ENCODE measurements around the gene CTDSPL.

CTDSPL gene

GRCh38 chr3:37853691-37854413, 7.8 kb upstream of the CTDSPL start:
- DNase-seq (ENCODE audit: low spot score) = no peak

DNA sequence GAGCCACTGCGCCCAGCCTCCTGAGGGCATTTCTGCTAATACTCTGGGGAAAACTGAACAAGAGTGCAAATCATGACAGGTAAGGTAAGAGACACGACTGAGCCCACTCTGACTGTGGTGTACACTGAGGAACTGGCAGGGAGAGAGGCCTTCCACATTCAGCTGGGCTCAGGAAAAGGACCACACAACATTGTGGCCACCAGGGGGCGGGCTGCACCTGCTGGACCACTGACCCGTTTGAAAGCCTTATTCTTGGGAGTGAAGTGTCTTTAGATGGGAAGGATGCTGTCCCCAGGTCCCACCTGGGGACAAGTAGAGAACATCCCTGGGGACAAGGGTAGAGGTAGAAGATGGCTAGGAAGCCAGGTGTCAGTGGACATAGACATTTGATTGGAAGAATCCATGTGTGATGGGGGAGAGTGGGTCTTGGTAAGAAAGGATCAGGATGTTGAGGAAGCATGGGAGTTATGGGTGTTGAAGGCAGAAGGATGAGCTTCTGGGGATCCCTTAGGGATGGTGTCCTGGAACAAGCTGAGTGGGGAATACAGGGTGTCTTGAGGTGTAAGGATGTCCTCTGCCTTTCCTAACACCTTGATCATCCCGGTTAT, 6.2 kb upstream of the CTDSPL start:
- peak; percentile 76 for DNase-seq (ENCODE audit: low spot score)

GRCh38 chr3:37856381-37856780, 5.3 kb upstream of the CTDSPL start:
- DNase-seq (ENCODE audit: low spot score) = no peak

- DNase-seq (ENCODE audit: low spot score) = no peak
Measured at GRCh38 chr3:37858742-37859141, 2.9 kb upstream of the CTDSPL start.

GRCh38 chr3:37859354-37859753, 2.3 kb upstream of the CTDSPL start:
- DNase-seq (ENCODE audit: low spot score) = no peak

- no peak for DNase-seq (ENCODE audit: low spot score)
Measured at GRCh38 chr3:37859908-37860199, 1.8 kb upstream of the CTDSPL start.

GRCh38 chr3:37862219-37862902, 681 bp downstream of the CTDSPL start:
- DNase-seq (ENCODE audit: low spot score) = no peak

- DNase-seq (ENCODE audit: low spot score) = no peak
Measured at GRCh38 chr3:37862903-37863815, 1.5 kb downstream of the CTDSPL start.

- no peak for DNase-seq (ENCODE audit: low spot score)
Measured at GRCh38 chr3:37863949-37864822, 2.5 kb downstream of the CTDSPL start.

DNA sequence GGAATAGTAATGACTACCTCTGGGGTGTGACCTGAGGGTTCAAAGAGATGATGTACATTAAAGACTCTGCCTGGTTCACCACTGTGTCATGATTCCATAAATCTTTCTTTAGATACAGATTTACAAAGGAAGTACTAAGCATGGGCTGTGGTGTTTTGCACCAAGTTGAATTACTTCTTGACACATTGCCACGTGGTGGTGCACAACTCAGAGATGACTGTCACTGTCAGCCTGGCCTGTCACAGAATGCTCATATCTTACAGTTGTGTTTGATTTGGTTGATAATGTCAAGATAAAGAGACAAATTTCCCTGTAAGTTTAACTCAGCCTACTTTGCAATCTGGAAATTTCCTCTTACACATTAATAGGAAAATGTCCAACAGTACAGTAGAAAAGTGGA, 3.2 kb downstream of the CTDSPL start:
- no peak for DNase-seq (ENCODE audit: low spot score)

DNA sequence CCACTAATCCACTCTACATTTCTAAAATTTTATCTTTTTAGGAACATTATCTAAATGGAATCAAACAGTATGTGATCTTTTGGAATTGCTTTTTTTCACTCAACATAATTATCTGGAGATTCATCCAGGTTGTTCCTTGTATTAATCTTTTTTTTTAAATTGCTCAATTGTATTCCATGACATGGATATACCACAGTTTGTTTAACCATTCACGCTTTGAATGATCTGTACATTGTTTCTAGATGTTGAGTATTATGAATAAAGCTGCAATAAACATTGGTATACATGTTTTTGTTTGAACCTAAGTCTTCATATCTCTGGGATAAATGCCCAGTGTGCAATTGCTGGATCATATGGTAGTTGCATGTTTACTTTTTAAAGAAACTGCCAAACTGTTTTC, 5.5 kb downstream of the CTDSPL start:
- DNase-seq (ENCODE audit: low spot score) = no peak

DNA sequence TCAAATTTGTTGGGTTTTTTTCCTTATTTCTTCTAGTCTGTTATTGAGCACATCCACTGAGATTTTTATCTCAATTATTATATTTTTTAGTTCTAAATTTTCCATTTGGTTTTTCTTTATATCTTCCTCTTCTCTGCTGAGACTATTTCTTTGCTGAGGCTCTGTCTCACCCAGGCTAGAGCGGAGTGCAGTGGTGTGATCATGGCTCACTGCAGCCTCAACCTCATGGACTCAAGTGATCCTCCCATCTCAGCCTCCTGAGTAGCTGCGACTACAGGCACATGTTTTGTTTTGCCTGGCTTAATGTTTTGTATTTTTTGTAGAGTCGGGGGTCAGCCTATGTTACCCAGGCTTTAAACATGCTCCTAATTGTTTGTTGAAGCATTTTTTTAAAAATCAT, 10.2 kb downstream of the CTDSPL start:
- DNase-seq (ENCODE audit: low spot score) = no peak

DNA sequence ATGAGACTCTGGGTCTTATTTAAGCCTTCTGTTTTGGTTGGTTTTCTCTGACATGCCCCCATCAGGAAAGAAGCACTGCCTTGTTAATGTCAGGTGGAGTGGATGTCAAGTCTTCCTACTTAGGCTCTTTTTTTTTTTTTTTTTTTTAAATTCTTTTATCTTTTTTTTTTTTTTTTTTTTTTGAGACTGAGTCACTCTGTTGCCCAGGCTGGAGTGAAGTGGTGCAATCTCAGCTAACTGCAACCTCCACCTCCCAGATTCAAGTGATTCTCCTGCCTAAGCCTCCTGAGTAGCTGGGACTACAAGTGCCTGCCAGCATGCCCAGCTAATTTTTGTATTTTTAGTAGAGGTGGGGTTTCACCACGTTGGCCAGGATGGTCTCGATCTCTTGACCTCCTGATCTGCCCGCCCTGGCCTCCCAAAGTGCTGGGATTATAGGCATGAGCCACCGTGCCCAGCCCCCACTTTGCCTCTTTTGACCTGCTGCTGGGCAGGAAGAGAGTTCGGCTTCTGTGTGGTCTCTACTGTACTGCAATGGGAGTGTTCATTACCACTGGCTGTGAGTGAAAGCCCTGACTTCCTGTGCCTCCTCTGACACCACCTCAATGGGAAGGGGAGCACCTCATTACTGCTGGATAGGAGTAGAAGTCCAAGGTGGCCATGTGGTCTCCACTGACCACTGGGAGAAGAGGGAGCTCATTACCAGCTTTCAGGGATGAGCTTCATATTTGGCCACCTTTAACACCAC, 10.9 kb downstream of the CTDSPL start:
- no peak for DNase-seq (ENCODE audit: low spot score)

- no peak for DNase-seq (ENCODE audit: low spot score)
Measured at GRCh38 chr3:37876279-37876678, 14.6 kb downstream of the CTDSPL start.

DNA sequence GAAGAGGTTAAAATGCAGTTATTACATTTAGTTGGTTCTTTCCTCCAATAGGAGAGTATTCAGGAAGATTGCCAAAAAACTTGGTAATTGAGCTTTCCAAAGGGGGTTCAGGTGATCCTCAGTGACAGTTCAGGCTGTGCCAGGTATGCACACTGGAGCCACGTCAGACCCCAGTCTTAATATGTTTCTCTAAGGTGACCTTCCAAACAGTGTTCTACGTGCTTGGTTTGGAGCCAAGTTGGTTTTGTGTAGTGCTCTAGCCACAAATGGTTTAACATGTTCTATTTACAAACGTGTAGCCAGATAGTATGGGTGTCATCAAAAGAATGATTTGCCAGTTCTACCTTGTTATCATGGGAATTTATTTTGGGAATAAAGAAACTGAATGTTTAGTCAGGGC, 21.0 kb downstream of the CTDSPL start:
- DNase-seq (ENCODE audit: low spot score) = no peak

DNA sequence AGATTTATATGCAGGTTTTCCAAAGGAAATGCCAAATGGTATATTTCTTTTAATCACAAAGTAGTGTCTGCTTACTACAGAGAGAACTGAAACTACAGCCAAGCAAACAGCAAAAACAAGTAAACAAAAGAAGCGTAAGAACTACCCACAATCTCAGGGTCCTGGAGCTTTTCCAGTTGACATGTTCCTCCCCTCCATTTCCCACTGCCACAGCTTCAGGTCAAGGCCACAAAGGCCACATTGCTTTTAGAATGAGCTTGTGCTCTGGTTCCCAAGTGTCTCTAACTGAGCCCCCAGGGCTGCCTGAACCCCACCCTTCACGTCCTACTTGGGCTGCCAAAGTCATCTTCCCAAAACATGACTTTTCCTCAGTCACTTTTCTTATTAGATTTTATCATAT, 24.1 kb downstream of the CTDSPL start:
- no peak for DNase-seq (ENCODE audit: low spot score)

- no peak for DNase-seq (ENCODE audit: low spot score)
Measured at GRCh38 chr3:37886395-37886794, 24.7 kb downstream of the CTDSPL start.

DNA sequence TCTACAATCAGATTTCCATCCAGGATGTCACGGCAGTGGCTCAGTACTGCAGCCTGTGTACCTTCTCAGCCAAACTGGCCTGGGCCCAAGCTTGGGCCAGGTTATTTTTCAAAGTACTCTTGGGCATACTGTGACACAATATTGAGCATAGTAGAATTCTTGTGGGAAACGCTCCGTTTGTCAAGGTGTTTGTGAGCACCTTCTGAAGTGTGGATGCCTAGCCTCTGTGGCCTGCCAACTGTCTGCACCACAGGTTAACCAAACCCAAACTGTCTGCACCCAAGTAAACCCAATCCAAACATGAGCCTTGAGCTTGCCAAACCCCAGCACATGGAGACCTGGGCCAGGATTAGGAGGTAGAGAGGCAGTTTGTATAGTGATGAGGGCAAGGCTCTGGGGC, 25.4 kb downstream of the CTDSPL start:
- no peak for DNase-seq (ENCODE audit: low spot score)

- no peak for DNase-seq (ENCODE audit: low spot score)
Measured at GRCh38 chr3:37887824-37888223, 26.1 kb downstream of the CTDSPL start.

DNA sequence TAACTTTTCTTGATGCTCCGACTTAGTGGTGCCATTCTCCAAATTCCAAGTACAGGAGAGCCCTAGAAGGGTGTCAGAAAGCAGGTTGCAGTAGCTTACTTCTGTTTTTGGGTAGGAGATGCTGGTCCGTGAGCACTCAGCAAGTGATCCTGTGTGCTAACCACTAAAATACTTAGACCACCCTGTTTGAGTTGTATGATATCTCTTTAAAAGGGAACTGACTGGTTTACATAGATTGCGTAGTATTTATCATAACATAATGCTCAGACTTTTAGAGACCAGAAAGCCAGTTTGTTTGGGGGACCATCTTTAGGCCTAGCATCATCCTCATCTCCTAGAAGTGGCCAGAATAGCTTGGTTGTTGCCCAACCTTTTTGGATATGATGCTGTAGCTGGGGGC, 26.7 kb downstream of the CTDSPL start:
- DNase-seq (ENCODE audit: low spot score) = no peak

DNA sequence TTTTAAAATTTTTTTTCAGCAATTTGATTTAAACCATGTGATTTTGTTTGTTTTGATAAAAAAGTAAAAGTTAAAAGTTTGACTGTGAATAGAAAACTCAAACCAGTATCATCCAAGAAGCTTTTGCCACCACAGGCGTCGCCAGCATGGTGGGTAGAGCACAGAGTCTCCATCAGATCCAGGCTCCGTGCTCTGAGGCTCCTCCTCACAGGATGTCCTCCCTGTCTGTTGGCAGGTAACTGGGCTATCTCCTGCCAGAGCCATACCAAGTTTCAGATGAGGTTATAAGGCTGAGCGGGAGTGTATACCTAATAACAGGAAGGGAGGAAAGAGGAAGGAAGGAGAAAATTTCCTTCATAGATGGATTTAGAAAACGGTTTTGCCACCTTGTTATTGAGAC, 28.8 kb downstream of the CTDSPL start:
- DNase-seq (ENCODE audit: low spot score) = no peak
